HG02678 (cell line): ENCODE measurements around the gene UNC93B1.
A peak's percentile ranks its signal among the peaks of the same experiment; 100 is the strongest.
"Not testable (repeated sequence)": the region's sequence is repeated elsewhere in the genome, so short reads cannot be mapped to it uniquely, and the experiment has no call there.

Experiments used
- ATAC-seq: cut with Tn5 transposase; IDR thresholded peaks from one replicate; pipeline ENCODE4 v1.9.1; 2021; ENCODE audit warnings: mild to moderate bottlenecking, moderate library complexity; ENCODE audit not compliant: unreplicated experiment

The UNC93B1 gene

DNA sequence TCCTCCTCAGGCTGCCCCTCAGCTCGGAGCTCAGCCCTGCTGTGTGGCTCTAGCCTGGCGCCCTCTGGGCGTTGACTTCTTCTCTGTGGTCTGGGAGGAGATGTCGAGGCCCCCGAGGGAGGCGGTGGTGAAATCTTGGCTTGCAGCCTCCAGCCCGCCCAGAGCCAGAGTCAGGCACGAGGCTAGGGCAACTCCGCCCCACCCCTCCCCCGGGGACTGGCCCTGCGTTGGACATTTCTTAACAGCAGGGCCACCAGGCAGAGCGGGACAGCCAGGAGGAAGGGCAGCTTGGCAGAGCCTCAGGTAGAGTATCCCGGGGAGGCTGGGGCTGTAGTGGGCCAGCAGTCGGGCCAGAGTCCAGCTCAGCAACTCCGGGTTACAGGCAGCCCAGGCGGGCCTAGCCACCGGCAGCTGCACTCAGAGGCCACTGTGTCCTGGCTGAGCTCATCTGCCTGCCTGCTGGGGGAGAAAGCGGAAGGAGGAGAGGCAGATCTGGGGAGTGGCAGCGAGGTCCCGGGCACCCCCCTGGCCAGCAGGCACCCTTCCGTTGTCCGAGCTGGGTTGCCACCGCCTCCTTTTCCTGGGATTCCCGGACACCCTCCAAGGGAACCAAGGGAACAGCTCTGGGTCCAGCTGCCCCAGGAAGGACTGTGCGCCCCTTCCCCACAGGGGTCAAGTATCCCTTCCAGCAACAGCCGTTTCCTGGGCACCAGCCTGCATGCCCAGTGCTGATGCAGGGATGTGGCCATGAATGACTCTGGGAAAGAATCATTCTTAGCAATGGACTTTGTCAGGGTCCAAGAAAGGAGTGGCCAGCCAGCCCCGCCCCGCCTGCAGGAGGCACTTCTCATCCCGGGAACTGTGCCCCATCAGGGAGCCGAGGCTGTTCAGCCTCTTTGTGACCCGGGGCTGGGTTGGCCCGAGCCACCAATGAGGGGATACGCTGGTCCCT is 6.5 kb upstream of the UNC93B1 start, which contains the start of gene ALDH3B1:
Gene ALDH3B1, plus strand, starts transcription at position 238 of the 952 bp plus-strand sequence. CDS start 4,971 bp downstream, outside the sequence.
- no peak for ATAC-seq

DNA sequence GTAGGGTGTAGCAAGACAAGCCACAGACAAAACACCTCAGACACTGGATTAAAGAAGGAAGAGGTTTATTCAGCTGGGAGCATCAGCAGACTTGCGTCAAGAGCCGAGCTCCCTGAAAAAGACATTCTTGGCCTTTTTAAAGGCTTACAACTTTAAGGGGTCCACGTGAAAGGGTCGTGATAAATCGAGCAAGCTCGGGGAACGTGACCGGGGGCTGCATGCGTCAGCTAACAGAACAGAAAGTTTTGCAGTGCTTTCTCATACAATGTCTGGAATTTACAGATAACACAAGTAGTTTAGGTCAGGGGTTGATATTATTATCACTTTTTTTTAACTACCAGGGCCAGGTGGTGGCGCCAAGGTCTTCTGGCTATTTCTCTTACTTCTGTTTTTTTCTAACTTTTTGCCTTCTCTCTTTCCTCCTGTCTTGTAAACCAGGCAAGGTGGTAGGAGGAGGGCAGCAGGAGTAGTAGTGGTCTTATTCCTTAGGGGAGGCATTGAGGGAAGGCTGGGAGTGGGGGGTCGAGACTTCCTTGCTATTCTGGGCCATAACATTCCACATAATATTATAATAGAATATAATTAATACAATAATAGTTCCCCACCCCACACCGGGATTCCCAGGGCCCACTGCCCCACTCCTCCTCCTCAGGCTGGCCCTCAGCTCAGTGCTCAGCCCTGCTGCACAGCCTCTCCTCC is 5.6 kb upstream of the UNC93B1 start:
- no peak for ATAC-seq

DNA sequence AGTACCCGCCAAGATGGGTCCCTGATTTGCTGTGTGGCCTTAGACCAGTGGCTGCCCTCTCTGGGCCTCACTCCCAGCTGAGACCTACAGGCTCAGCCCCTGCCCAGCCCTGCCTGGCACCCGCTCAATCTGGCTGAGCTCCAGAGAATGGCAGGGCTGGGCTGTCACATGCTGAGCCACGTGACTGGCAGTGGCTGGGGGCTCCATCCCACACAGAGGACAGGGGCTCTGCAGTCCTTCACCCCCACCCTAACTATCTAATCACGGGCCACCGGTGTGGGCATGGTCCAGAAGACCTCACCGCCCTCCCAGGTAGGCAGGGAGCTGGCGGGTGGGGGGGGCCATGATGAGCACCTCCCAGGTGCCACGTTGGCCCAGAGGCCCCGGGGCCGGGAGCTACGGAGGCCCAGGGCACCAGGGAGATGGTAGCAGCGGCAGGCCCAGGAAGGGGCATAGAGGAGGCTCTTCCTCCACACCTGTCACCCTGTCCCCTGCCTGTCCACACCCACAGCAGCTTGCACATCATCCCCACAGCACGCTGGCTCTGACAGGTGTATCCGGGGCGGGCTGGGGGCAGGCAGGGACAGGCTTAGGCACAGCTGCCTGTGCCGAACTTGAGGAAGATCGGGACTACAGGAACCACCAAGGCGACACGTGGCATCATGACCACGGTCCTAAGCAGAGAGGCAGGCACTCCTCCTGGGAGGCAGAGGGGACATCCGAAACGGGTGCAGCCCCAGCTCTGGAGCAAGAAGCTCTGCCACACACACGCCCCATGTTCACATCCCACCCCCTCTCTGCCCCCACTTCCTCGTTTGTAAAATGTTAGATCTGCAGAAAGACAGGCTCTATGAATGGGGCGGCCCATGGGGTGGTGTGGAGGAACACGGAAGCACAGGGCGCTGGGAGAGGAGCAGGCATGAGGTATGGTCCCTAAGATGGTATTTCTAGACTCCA is 4.8 kb upstream of the UNC93B1 start:
- ATAC-seq, result no peak

DNA sequence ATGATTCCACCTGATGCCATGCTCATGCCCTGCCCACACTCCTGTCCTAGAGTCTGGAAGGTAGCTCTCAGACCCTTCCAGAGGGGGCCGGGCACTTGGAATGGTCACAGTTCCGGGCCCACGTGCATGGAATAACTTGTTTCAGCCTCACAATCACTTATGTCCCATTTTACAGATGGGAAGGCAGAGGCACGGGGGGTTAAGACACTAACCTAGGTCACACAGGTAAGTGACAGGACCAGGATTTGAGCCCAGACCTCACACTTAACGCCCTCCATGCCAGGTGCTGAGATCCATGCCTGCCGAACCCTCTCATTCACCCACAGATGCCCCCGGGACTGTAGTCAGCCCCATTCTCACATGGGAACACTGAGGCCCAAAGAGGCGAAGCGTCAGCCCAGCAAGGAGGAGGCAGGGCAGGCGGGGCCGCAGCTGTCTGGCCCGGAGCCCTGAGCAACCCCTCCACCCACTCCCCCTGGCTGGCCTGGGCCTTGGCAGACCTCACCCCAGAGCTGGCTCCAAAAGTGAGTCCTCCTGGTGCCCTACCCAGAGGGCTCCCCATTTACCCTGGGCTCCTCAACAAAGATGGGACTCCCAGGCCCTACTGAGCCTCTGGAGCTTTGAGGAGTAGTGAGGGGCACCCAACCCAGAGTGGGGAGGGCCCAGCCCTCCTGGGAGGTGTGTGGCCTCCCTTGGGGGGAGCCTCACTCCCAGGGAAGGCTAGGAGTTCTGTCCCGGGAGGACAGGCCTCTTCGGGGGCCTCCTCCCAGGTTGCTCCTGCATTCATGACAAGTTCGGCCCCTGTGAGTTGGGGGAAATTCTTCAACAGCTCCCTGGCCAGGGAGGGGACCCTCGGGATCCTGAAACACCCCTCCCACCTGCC is 3.8 kb upstream of the UNC93B1 start:
- ATAC-seq, result no peak

DNA sequence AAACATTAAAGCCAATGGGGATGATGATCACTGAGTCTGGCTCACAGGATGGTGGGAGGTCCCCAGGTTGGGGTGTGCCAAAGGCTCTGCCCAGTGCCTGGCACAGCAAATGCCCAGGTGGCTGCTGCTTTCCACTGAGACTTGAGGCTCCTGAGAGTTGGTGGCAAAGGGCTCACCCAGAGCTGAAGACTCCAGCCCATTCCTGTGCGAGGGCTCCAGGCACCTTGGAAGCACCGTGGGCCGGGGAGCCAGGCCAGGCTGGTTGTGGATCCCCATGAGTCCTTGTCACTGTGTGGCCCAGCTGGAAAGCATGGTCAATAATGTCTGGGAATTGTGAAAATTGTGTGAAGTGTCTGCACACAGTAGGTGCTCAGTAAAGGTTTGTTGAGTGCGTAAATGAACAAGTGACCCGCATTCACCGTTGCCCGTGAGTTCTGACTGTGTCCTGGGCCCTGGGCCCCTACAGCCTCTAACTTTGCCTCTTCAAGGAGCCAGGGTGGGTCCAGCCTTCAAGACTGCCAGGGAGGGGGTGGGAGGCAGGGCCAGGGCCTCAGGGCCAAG is 2.8 kb upstream of the UNC93B1 start:
- ATAC-seq, result no peak

DNA sequence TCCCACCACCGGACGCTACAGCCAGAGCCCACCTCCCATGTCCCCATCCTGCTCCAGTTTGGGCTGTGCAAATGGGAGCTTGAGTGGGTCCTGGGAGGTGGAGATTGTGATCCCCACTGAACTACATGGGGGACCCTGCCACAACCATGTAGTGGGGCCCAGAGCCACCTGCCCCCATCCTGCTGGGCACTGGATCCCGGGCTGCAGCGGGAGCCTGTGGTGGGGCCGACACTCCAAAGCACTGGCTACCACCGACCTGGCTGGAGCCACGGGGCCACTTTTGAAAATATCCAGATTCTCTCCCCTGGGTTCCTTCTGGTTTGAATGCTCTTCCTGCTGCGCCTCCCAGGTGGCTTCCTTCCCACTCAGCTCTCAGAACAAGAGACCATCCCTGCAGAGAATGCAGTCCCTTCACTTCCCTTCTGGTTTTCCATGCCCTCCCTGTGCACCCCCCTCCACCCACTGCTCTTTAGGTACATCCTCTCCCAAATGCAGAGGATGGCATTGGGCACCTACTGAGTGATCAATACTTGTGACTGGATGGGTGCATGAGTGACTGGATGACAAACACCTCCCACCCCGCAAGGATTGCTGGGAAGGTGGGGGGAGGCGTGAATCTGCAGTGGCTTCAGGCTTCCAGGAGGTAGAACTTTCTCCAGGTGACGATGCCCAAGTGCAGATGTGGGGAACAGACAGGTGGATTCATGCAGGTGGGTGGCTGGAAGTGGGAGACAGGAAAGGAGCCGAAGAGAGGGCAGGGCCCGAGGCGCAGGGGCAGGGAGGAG is 846 bp upstream of the UNC93B1 start:
- ATAC-seq, result no peak

DNA sequence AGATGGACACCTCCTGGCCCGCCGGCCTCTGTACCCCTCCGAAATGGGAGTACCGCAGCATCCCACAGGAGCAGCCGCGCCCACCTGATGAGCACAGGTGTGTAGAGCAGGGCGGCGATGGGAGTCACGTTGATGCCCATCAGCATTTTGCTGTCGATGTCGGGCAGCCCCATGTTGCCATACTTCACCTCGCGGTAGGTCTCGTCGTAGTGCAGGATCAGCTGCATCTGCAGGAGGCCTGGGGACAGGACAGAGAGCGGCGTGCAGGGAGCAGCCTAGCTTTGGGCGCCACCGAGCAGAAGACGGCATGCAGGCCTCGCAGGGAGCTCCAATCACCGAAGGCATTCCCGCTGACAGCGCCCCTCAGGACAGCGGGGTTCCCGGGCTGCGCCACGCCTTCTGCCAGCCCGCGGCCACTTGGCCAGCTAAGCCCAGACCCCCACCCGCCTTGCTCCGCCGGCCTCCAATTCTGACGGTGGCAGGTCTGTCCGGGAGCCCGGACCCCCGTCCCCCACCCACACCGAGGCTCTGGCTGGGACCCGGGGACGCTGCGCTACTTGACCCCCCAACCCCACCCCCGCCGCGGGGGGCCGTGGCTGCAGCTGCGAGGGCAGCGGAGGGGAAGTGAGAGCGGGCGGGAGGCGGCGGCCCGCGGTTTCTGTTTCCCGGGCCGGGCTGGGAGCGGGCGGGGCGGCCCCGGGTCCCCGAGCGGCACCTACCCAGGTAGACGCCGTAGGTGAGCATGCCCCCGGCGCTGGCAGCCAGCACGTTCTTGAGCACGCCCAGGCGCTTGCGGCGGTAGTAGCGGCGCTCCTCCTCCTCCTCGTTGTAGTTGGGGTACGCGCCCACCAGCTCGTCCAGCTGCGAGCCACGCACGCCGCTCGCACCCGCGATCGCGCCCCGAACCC is 705 bp downstream of the UNC93B1 start:
- peak; percentile 54 for ATAC-seq

DNA sequence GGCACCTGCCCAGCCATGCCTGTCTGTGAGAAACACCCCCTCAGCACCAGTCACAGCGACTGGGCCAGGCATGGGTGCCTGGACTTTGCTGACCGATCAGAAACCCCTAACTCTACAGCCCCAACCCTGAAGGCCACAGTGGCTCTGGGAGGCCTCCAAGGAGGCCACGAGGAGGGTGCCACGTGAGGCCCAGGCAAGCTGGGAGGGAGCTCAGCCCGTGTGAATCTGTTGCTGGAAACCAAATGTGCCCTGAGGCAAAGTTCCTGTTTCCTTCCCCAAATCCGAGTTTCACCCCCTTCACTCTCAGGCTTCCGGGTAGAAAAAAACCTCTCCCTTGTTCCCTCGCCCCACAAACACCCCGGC is 1.3 kb downstream of the UNC93B1 start:
- no peak for ATAC-seq

DNA sequence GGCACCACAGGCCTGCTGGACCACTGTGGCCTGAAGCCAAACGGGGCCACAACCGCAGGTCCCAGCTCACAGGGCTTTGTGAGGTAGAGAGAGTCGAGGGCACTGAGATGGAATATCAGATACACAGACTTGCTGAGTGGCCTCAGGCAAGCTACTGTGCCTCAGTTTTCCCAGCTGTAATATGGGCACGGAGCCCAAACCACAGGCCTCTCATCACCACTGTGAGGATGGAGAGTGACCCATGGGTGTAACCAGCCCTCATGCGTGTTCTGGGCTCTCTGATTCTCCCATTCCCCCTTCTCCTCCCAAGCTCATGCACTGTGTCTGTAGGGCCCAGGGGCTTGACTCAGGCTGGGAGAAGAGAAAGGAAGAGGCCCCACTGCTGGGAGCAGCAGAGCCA is 4.2 kb downstream of the UNC93B1 start:
- no peak for ATAC-seq

DNA sequence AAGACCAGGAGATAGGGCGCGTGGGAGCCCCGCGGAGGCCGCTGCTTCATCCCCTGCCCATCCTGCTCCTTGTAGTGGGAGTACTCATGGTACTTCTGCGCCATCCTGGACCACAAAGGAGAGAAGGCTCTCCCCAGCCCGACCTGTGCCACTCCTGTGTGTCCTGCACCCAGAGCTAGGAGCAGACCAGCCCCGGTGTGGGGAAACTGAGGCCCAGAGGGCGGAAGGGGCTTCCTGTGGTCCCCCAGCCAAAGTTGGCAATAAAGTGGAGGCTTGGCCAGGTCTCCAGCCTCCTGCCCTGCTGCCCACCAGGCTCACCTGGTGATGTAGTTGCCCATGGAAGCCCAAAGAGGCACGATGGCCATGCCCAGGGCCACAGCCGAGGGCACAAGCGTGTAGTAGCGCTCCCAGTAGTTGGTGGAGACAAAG is 4.7 kb downstream of the UNC93B1 start:
- ATAC-seq, result no peak

DNA sequence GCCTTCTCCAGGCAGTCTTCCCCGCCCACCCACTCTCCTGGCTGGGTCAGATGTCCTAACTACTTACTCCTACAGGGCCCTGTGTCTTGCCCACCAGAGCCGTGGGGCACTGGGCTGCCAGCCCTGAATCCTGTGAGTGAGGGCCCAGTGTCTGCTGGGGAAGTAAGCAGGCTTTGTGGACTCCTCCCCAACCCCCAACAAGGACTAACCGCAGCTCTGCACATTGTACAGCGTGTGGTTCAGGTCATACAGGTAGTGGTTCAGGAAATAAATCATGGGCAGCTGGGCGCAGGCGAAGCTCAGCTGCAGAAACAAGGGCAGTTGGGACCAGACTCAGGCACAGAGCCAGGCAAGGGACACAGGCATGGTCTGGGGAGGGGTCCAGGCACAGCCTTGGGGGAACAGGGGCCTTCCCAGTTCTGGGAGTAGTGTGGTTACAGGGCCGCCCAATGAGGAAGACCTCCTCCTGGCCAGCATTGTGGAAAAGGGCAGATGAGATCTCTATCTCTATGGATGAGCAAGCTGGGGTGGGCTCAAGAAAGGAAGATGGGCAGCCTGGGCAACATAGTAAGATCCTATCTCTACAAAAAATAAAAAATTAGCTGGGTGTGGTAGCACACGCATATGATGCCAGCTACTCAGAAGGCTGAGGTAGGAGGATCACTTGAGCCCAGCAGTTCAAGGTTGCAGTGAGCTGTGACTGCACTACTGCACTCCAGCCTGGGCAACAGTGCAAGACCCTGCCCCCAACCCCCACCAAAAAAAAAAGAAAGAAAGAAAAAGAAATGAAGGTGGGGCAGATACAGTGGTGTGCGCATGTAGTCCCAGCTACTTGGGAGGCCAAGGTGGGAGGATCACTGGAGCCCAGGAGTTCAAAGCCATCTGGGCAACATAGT is 5.5 kb downstream of the UNC93B1 start:
- ATAC-seq, result no peak

DNA sequence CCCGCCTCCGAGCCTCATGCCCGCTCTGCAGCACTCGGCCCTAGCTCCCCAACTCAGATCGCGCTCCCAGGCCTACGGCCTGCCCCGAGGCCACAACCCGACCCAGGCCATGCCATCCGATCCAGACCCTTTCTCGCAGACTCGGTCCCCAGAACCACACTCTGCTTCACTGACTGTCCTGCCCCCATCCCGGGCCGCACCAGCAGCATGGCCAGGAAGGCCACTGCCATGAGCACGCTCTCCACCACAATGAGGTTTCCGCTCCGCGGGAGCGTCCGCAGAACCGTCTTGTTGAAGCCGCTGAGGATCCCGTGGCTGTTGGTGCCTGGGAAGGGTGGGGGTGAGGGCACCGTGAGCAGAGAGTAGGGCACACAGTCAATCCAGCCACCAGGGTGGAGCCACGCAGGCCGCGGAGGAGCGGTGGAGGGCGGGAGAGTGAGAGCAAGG is 6.4 kb downstream of the UNC93B1 start:
- no peak for ATAC-seq

DNA sequence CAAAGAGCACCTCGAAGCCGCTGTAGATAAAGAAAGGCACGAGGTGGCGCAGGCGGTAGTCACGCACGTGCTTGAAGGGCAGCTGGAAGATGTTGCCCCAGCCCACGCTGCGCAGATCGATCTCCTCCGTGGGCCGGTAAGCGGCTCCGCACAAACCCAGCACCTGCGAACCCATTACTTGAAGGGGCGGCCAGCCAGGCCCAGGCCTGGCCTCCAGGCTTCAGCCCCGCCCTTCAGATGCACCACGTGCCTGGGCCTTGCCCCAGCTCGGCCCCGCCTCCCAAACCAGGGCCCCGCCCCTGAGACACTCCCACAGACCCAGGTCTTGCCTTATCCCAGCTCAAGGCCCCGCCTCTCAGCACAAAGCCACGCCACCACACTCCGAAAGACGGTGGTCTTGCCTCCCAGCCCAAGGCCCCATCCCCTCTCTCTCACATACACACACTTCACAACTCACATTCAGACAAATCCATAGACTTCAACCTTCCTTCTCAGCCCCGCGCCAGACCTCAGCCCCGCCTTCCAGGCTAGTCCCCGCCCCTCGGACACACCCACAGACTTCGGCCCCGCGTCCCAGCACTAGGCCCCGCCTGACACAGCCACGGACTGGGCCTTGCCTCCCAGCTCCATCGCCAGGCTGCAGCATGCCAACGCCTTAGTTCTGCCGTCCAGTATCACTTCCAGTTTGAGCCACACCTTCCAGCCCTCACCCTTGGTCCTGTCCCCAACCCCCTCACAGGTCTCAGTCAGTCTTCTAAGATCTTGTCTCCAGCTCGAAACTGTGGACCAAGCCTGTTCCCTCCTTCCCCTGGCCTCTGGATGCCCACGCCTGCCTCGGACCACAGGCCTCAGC is 7.0 kb downstream of the UNC93B1 start:
- ATAC-seq, result no peak

DNA sequence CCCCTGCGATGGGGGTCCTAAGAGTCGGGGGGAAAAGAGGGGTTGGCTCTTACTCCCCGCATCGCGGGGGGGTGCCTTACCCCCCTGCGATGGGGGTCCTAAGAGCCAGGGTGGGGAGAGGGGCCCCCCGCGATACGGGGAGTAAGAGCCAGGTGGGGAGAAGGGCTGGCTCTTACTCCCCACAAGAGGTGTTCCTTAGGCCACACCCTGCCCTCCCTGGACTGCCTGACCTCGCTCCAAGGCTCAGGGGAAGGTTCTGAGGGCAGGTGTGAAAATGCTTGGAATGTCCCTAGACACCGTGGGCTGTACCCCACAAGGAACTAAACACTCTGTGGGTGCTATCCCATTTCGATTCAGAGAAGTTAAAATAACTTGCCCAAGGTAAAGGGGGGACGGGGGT is 7.8 kb downstream of the UNC93B1 start:
- no peak for ATAC-seq

DNA sequence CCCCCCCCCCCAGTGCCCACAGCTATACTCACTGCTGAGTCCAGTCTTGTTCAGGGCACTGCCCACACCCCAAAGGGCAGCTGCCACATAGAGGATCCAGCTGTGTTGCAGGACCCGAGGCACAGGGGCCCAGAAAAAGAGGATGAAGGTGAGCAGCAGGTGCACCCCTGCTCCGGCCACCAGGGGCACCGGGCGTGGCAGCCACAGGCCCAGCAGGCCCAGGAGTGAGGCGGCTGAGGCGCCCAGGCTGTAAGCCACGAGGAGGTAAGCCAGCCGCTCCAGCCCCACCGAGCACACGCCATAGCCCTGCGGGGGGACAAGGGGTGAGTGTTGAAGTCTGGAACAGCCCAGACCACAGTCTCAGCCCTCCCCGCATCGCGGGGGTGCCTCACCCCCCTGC is 8.3 kb downstream of the UNC93B1 start:
- not testable (repeated sequence) for ATAC-seq

DNA sequence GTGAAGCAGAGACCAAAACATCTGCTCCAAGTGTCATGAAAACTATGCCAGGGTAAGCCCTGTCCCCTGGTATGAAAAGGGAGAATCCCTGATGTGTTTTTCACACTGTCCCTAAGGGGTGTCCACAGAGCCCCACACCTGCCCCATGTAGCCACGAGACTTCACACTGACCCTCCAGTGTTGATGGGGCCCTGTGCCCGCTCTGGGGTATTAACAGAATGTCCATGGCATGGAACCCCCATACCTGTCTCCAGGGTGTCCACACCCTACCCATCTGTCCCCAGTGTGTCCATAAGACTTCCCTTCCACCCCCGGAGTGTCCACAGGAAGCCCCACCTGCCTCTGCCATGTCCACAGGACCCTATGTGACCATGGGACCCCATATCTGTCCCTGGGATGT is 8.8 kb downstream of the UNC93B1 start:
- not testable (repeated sequence) for ATAC-seq
